Stimulated activated CD8-positive, alpha-beta memory T cell treated with anti-CD3 and anti-CD28 coated beads, Interleukin-2, amount 100 ng/mL, for 48 hours (primary cell): ENCODE measurements around the gene ZNRF2.
"Not testable (repeated sequence)": the region's sequence is repeated elsewhere in the genome, so short reads cannot be mapped to it uniquely, and the experiment has no call there.

Experiments used
- DNase-seq, 2 donors: peaks; one replicate each; pipeline ENCODE4 v3.0.0-alpha.2; 2020; ENCODE audit warnings: low read depth in 2 of 2

The ZNRF2 gene

DNA sequence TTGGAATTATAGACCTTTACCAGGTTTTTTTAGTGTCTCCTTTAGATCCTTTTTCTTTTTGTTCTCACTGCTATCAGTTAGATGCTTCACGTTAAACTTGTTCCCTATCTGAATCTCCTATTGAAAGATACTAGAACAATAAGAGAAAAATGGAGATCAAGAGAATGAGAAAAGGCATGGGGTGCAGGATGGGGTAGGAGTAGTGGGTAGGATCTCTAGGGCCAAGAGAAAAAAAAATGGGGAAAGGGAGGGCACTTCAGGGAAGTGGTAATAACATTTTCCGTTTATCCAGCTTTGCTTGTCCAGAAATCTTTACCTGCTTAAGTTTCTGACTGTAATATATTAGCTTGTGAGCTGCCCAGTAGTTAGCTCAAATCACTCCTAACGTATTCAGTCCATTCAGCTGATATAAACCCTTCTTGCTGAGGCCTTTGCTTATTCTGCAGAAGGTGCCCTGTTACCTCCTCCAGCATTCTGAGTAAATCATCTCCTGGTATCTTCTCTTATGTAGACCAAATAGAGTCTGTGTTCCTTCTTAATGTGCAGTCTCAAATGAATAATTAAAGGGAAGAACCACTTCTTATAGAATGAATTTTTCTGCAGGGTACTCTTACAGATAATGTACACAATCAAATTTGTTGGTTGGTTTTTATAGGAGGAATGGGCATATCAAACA is 69.7 kb downstream of the ZNRF2 start:
- DNase-seq = no peak

DNA sequence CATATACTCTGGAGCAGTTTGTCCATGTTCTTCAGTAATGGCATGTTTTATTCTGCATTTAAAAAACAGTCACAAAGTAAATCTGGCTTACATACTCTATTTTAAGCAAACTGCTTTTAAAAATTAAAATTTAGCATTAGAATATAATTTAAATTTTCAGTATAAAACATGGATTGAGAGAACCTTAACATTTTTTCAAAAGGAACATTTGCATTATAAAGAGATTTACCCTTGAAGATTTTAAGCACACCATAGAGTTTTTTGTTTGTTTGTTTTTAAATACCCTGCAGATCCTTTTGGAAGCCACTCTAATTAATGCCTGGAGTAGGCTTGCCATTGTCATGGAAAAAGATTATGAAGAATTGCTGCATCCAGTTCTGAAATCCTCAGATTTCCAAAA is 70.4 kb downstream of the ZNRF2 start:
- DNase-seq = no peak

GRCh38 chr7:30359957-30360356 is 75.6 kb downstream of the ZNRF2 start:
- no peak for DNase-seq

GRCh38 chr7:30363778-30364563 is 79.6 kb downstream of the ZNRF2 start:
- DNase-seq = no peak

- DNase-seq = no peak
Observed at GRCh38 chr7:30364773-30365172, 80.4 kb downstream of the ZNRF2 start.

DNA sequence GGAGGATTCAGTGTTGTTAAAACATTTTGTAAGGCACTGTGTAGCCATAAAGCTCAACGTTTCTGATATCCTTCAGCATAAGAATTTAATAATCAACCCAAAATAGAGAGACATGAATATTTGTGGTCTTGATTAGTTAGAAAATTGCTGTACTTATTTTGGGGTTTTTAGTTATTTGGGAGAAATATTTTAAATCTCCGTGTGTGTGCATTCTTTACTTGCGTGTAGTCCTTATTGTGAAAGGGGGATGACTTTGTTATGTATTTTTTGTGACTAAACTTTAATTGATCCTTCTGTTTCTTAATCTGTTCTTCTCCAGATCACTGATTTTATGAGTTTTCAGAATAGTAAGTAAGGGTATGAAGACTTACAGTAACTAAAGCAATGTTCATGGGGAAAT is 81.2 kb downstream of the ZNRF2 start:
- DNase-seq = no peak

DNA sequence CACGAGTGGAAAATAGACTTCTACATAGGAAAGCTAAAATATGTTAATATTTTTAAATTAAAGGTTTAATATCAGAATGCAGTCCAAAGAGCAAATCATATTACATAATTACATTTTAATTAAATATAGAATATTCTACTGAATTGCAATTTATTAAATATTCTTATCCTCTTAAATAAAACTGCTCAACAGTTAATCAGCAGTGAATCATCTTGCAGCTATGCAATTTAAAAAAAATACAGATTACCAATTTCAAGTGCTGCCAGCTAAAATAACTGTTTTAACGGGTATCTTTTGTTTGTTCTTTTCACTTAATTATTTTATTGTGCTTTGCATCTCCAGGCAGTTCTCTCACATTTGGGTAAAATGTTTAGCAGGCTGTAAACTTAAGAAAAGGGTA is 82.2 kb downstream of the ZNRF2 start:
- DNase-seq = no peak

DNA sequence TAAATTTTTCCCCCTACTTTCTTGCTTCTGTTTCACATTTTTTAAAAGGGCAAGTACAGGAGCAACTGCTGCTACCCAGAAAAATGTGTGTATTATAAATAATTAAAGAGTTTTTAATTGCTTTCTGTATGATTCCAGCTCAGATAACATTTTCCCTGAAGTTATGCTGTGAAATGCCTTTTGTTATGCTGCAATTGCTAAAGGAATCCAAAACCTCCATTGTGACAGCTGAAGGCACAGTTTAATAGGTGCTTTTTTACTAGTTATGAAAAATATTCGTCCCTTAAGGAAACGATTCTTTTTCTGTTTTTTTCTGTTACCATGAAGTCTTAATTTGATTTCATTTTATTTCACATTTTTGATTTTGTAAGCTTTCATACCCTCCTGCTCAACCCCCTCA is 83.2 kb downstream of the ZNRF2 start:
- DNase-seq = no peak

DNA sequence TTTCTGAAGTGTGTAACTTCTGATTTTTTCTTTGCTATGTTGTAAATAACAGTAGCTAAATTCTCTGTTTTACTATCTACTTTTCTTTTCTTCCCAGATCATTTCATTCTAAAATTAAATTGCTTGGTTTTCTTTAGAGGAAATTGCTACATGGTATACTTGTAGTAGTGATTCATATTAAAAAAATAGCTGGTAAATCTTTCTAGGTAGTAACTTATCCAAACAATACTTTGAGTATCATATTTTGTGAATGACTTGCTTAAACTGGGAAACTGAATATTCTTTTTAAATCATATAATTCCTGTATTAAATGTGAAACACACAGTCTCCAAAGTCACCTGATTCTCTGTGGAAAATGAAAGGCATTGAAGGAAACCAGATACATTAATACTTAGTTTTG is 85.5 kb downstream of the ZNRF2 start:
- DNase-seq = no peak

- DNase-seq = no peak
Observed at GRCh38 chr7:30371321-30371720, 86.9 kb downstream of the ZNRF2 start.

GRCh38 chr7:30378275-30378674 is 93.9 kb downstream of the ZNRF2 start:
- no peak for DNase-seq

GRCh38 chr7:30379131-30379530 is 94.7 kb downstream of the ZNRF2 start:
- no peak for DNase-seq

DNA sequence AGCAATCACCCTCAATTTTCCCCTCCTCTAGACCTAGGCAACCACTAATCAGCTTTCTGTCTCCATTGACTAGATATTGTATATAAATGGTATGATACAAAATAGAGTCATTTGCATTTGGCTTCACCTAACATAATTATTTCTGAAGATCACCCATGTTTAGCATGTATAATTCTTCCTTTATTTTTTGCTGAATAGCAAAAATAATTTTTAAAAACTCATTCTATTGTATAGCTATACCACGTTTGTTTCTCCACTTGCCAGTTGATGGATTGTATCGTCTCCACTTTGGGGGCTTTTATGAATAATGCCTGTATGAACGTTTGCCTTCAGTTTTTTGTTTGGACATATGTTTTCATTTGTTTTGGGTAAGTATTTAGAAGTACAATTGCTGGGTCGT is 95.3 kb downstream of the ZNRF2 start:
- no peak for DNase-seq

GRCh38 chr7:30380294-30380693 is 95.9 kb downstream of the ZNRF2 start:
- DNase-seq = no peak

- DNase-seq = not testable (repeated sequence)
Observed at GRCh38 chr7:30380824-30381223, 96.4 kb downstream of the ZNRF2 start.

- no peak for DNase-seq
Observed at GRCh38 chr7:30382607-30383006, 98.2 kb downstream of the ZNRF2 start.

- no peak for DNase-seq
Observed at GRCh38 chr7:30389791-30390190, 105.4 kb downstream of the ZNRF2 start.

GRCh38 chr7:30390736-30391636 is 106.6 kb downstream of the ZNRF2 start:
- DNase-seq = no peak

DNA sequence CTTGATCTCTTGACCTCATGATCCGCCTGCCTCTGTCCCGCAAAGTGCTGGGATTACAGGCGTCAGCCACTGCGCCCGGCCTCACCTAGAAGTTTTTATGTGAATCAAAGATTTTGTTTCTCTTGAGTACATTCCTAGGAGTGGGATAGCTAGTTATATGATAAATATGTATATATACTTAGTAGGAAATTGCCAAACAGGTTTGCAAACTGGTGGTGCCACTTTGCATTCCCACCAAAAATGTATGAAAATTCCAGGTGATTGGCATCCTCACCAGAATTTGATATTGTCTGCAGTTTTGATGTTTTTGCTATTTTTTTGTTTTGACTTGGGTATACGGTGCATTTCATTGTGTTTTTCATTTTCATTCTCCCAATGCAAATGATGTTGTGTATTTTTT is 107.4 kb downstream of the ZNRF2 start:
- no peak for DNase-seq

DNA sequence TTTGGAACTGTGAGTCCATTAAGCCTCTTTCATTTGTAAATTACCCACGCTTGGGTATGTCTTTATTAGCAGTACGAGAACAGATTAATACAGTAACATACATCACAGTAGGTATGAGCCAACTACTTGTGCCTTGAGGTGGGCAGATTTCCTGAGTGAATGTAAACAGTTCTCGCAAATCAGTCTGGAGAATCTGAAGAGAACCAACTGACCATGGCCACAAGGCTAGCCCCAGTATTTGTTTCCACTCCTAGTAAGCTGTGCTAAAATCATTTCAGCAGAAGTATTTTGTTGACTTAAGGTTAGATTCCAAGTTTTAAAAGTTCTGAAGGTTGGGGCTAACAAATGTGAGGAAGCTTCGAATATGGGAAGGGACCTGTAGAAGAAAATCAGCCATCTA is 111.3 kb downstream of the ZNRF2 start:
- DNase-seq = no peak

GRCh38 chr7:30396389-30396788 is 112.0 kb downstream of the ZNRF2 start:
- DNase-seq = no peak

DNA sequence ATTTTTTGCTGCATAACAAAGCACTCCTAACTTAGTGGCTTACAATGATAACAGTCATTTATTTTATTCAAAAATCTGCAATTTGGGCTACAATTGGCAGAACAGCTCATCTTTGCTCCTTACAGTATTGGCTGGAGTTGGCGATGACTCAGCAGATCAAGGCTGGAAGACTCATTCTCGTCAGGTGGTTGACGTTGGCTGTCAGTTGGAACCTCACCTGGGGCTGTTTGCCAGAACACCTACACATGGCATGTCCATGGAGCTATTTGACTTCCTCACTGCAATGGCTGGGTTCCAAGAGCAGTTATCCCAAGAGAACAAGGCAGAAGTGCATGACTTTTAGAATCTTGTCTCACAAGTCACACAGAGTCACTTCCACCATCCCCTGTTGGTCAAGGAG is 119.1 kb downstream of the ZNRF2 start:
- no peak for DNase-seq

DNA sequence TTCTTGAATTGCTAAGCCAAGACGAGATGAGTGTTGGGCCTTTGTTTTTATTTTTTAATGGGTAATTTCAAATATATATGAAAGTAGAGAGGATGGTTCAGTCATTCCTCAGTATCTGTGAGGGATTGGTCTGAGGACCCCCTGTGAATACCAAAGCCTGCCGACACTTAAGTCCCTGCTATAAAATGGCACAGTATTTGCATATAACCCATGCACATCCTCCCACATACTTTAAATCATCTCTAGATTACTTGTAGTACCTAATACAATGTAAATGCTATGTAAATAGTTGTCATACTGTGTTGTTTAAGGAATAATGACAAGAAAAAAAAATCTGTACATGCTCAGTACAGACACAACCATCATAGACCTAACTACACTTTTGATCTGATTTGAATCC is 120.8 kb downstream of the ZNRF2 start:
- DNase-seq = no peak
